ENCODE data around the gene RIMS4. TPM values are rescaled to one million over a fixed set of nuclear protein-coding genes. Genes with fewer than 3 reads are reported as not detected.

Gene RIMS4
- total and polyA plus RNA-seq, 2 of the 13 experiments (the other 11 are each of a cell fraction or from before 2014, with no cell fraction given) = 0.01 to 0.07 TPM

DNA sequence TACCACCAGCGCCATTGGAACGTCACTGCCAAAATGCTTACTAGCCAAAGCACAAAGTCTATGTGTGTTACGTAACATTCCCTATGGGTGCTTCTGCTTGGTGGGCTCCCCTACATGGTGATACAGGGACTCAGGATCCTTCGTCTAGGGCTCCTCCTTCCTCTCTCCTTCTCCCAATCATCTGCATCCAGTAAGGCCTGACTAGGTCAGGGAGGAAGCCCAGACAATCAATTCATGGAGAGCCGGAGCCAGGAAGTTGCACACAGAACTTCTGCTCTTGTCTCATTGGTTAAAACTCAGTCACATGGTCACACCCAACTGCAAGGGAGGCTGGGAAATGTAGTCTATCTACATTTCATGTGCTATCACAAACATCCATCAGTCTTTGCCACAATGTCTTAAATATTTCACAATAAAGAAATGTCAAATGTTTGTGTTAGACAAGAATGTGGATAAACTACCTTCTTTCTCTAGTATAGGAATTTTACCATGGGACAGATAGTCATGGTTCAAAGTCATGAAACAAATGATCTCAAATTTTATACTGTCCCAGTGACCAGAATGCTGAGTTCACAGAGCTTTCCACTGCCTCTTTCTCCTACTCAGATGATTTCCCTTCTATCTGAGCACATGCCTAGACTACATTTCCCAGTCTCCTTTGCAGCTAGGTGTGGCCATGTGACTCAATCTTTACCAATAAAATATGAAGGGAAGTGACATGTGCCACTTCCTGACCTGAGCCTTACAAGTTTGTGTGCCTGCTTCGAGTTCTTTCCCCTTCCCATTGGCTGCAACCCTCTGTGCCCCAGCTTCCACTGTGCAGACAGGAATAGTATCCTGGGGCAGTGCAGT is 74.0 kb downstream of the RIMS4 start (continued):
- TF ChIP-seq, protein P1, sequence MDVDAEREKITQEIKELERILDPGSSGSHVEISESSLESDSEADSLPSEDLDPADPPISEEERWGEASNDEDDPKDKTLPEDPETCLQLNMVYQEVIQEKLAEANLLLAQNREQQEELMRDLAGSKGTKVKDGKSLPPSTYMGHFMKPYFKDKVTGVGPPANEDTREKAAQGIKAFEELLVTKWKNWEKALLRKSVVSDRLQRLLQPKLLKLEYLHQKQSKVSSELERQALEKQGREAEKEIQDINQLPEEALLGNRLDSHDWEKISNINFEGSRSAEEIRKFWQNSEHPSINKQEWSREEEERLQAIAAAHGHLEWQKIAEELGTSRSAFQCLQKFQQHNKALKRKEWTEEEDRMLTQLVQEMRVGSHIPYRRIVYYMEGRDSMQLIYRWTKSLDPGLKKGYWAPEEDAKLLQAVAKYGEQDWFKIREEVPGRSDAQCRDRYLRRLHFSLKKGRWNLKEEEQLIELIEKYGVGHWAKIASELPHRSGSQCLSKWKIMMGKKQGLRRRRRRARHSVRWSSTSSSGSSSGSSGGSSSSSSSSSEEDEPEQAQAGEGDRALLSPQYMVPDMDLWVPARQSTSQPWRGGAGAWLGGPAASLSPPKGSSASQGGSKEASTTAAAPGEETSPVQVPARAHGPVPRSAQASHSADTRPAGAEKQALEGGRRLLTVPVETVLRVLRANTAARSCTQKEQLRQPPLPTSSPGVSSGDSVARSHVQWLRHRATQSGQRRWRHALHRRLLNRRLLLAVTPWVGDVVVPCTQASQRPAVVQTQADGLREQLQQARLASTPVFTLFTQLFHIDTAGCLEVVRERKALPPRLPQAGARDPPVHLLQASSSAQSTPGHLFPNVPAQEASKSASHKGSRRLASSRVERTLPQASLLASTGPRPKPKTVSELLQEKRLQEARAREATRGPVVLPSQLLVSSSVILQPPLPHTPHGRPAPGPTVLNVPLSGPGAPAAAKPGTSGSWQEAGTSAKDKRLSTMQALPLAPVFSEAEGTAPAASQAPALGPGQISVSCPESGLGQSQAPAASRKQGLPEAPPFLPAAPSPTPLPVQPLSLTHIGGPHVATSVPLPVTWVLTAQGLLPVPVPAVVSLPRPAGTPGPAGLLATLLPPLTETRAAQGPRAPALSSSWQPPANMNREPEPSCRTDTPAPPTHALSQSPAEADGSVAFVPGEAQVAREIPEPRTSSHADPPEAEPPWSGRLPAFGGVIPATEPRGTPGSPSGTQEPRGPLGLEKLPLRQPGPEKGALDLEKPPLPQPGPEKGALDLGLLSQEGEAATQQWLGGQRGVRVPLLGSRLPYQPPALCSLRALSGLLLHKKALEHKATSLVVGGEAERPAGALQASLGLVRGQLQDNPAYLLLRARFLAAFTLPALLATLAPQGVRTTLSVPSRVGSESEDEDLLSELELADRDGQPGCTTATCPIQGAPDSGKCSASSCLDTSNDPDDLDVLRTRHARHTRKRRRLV (CRISPR knock-in tag; IDR thresholded peaks at IDR 0.05) = no peak
- no peak for TF ChIP-seq NFE2L2 (IDR thresholded peaks at IDR 0.05; ENCODE audit: low read length)
- no peak for TF ChIP-seq ZNF234 (CRISPR knock-in tag; conservative IDR thresholded peaks at IDR 0.05)
- TF ChIP-seq MTF2 (CRISPR knock-in tag; IDR thresholded peaks at IDR 0.05; ENCODE audit: borderline replicate concordance) = no peak
- no peak for TF ChIP-seq SP140L (CRISPR knock-in tag; IDR thresholded peaks at IDR 0.05; ENCODE audit: borderline replicate concordance)
- no peak for TF ChIP-seq RBM39 (IDR thresholded peaks at IDR 0.05; ENCODE audit: low read depth, low read length, poor library complexity, severe bottlenecking)
- TF ChIP-seq ZNF792 (CRISPR knock-in tag; IDR thresholded peaks at IDR 0.05) = peak; percentile 50; the same call in 1 of the 2 replicates
- TF ChIP-seq, protein P2, sequence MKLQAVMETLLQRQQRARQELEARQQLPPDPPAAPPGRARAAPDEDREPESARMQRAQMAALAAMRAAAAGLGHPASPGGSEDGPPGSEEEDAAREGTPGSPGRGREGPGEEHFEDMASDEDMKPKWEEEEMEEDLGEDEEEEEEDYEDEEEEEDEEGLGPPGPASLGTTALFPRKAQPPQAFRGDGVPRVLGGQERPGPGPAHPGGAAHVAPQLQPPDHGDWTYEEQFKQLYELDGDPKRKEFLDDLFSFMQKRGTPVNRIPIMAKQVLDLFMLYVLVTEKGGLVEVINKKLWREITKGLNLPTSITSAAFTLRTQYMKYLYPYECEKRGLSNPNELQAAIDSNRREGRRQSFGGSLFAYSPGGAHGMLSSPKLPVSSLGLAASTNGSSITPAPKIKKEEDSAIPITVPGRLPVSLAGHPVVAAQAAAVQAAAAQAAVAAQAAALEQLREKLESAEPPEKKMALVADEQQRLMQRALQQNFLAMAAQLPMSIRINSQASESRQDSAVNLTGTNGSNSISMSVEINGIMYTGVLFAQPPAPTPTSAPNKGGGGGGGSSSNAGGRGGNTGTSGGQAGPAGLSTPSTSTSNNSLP (IDR thresholded peaks at IDR 0.05; ENCODE audit: low read depth, low read length) = no peak
- no peak for TF ChIP-seq ZNF430 (CRISPR knock-in tag; IDR thresholded peaks at IDR 0.05)
- TF ChIP-seq GABPA (IDR thresholded peaks at IDR 0.05; ENCODE audit: low read depth, low read length) = peak; percentile 53; the same call in 1 of the 2 replicates
- TF ChIP-seq GABPA (CRISPR knock-in tag; IDR thresholded peaks at IDR 0.05; ENCODE audit: low read depth) = peak; percentile 92
- no peak for TF ChIP-seq ZNF607 (CRISPR knock-in tag; IDR thresholded peaks at IDR 0.05; ENCODE audit: borderline replicate concordance)
- TF ChIP-seq BRCA1 (CRISPR knock-in tag; IDR thresholded peaks at IDR 0.05) = no peak
- TF ChIP-seq ZNF567 (CRISPR knock-in tag; IDR thresholded peaks at IDR 0.05; ENCODE audit: borderline replicate concordance) = no peak
- no peak for TF ChIP-seq NFIB (CRISPR knock-in tag; IDR thresholded peaks at IDR 0.05; ENCODE audit: borderline replicate concordance)
- TF ChIP-seq, protein P3, sequence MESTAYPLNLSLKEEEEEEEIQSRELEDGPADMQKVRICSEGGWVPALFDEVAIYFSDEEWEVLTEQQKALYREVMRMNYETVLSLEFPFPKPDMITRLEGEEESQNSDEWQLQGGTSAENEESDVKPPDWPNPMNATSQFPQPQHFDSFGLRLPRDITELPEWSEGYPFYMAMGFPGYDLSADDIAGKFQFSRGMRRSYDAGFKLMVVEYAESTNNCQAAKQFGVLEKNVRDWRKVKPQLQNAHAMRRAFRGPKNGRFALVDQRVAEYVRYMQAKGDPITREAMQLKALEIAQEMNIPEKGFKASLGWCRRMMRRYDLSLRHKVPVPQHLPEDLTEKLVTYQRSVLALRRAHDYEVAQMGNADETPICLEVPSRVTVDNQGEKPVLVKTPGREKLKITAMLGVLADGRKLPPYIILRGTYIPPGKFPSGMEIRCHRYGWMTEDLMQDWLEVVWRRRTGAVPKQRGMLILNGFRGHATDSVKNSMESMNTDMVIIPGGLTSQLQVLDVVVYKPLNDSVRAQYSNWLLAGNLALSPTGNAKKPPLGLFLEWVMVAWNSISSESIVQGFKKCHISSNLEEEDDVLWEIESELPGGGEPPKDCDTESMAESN (CRISPR knock-in tag; conservative IDR thresholded peaks at IDR 0.05) = no peak
- peak; percentile 87; the same call in 1 of the 2 replicates for TF ChIP-seq CBX5 (CRISPR knock-in tag; IDR thresholded peaks at IDR 0.05; ENCODE audit: borderline replicate concordance)
- TF ChIP-seq ELF4 (CRISPR knock-in tag; IDR thresholded peaks at IDR 0.05; ENCODE audit: borderline replicate concordance) = peak; percentile 88
- no peak for TF ChIP-seq CENPT (CRISPR knock-in tag; IDR thresholded peaks at IDR 0.05; ENCODE audit: low read depth)
- TF ChIP-seq NBN (conservative IDR thresholded peaks at IDR 0.05) = no peak
- TF ChIP-seq RORA (CRISPR knock-in tag; IDR thresholded peaks at IDR 0.05) = no peak
- no peak for TF ChIP-seq HNRNPL (IDR thresholded peaks at IDR 0.05; ENCODE audit: low read depth, low read length)
- no peak for TF ChIP-seq KAT7 (CRISPR knock-in tag; IDR thresholded peaks at IDR 0.05; ENCODE audit: borderline replicate concordance)
